ENCODE results near the gene TPCN2.

The TPCN2 gene

DNA sequence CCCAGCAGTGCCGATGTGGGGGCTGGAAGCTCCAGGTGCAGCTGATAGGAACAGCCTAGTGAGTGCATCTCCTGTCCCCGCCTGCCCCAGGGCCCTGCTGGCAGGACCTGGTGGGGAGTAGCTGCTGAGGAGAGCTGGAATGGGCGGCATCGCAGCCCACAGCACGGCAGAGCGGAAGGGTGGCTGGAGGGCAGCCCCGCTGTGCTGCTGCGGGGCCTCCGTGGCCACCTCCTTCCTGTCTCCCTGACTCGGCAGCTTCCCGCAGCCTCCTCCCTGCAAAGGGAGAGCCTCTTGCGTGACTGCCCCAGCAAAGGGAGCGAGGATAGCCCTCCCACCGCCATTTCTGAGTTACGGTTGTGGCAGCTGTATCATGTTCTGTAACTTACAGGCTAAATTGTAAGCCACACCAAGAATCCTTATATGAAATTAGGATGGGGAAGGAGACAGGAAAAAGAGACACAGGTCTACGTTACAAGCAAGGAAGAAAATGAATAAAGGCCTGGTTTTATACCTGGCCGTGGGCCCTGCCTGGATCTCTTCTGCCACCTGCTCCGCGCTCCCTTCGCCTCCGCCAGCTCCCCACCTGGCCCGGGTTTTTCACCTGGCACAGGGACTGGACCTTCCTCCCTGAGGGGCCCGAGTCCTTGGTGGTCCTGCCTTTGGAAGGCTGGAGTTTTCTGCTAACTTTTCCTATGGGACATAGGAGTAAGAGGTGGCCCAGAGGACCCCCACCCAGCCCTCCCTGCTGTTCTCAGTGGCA, 10.0 kb downstream of the TPCN2 start:
- no peak for DNase-seq

DNA sequence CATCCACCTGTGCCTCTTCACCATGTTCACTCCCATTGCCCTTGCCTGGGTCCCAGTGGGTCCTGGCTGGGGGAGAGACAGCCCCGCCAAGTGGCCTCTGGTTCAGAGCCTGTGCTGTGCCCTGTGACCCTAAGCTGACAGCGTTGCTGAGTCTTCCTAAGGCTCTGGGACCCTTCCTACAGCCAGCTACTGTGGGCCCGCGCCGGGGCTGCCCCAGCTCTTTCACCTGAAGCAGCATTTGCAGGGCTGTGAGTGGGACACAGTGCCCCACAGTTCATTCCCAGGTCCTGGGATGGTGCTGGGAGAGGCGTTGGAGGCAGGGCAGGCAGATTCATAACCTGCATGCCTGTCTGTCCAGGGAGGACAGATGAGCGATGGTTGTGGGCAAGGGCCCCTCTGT, 10.7 kb downstream of the TPCN2 start:
- DNase-seq: no peak

DNA sequence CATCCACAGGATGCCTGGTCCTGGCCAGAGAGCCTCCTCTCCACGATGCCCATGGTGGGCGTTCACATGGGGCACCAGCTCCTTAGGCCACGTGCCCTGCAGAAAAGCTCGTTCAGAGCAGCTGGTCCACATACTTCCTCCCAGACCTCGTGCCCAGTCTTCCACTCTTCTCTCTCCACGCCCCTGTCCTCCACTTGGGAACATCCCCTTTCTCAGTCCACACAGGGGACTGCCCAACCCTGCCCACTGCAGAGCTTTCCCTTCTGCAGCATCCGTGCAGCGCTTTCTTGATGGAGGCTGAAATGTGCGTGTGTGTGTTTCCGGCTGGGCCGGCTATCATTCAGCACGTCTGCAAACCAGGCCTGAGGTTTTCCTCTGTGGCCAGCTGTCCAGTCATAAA, 11.3 kb downstream of the TPCN2 start:
- DNase-seq: no peak

DNA sequence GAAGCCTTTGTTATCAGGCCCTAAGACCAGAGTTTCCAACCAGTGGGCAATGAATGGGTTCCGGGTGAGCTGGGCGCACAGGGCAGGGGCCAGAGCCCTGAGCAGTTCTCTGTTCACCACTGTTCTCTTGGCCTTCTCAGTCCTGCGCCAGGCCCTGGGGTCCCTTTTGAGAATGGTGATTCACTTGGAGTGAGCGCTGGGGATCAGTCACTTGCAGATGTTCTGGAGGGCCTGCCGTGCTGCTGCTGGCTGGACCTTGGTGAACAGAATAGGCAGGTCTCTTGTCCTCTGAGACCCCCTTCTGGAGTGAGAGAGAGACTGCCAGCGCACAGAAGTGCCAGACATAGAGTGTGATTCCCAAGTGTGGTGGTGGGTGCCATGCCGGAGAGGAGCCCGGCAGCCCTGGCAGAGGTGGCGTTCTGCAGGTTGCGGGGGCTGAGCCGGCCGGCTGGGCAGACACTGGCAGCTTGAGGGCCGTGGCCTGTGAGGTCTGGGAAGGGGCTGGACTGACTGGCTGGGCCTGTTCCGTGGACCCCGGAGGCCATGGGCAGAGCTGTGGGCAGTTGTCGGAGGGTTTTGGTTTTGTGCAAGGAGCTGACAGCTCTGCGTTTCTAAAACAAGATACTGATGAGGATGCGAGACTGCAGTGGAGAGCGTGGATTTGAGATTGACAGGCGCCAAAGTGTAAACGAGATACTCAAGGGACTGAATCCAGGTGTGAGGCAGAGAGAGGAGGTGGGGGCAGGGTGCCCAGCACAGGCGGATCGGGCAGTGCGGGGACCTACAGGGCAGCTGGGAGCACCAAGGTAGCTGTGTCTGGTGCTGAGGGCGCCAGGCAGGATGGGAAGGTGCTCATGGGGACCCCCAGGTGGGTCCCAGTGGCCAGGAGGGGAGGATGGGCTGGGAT, 12.3 kb downstream of the TPCN2 start:
- DNase-seq: no peak

DNA sequence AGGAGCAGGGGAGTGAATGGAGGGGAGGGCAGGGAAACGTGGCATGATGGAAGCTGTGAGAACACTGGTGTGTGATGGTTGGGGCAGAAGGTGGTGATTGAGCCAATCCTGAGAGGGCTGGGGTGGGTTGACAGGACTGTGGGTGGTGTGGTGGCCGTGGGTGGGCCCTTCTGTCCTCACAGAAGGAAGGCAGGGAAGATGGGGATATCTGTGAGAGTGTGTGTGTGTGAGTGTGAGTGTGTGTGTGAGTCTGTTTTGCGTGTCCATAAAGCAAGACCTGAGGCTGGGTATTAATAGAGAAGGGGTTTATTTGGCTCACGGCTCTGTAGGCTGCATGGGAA, 13.0 kb downstream of the TPCN2 start:
- no peak for DNase-seq

DNA sequence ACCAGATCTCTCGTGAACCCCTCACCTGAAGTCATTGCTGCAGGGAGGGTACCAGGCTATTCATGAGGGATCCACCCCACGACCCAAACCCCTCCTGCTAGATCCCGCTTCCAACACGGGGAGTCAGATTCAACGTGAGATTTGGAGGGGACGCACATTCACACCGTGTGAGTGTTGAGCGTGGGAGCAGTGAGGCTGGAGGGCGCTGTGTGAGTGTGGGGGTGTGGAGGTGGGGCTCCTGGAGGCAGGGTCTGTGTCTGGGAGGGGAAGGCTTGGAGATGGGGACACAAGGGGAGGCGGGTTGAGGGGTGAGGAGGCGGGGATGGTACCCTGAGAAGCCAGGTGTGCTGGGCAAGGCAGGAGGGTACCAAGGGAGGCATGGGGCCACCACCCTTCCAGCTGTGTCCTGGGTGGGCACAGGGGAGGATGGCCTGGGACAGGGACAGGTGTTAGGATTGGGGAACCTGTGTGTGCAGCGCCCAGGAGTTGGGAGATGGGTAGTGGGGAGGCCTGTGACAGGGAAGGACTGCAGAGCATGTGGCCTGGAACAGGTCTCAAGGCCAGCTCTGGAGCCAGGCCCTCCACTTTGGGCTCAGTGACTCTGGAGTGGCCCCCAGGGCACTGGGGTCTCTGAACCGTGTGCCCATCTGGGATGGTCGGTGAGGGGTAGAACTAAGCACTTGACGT, 13.6 kb downstream of the TPCN2 start:
- DNase-seq: no peak

DNA sequence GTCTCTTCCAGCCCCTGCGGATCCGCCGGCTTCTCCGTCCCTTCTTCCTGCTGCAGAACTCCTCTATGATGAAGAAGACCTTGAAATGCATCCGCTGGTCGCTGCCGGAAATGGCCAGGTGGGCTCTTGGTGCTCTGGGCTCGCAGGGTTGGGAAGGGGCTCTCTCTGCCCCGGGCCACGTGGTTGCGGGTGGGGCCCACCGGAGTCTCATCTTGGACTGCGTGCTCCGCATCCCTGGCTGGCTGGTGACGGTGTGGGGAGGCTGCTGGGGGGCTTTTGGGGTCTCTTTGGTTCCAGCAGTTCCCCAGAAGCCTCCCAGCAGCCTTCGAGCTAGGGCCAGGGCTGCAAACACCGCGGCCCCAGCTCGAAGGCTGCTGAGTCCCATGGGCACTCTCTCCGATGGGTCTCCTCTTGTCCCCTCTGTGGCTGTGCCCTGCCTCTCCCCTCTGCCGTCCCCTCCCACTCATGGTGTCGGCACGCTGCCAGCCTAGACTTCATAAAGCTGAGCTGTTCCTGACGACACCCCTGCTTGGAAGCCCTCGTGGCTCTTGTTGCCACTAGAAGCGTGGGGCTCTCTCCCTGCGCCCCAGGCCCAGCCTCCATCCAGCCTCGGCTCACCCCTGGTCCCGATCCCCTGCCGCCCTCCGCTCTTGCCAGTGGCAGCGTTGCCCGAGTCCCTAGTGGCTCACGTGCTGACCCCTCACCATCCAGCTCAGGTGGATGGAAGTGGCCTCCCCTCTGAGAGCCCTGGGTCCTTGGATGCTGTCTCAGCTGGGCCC, 14.3 kb downstream of the TPCN2 start:
- DNase-seq: no peak

DNA sequence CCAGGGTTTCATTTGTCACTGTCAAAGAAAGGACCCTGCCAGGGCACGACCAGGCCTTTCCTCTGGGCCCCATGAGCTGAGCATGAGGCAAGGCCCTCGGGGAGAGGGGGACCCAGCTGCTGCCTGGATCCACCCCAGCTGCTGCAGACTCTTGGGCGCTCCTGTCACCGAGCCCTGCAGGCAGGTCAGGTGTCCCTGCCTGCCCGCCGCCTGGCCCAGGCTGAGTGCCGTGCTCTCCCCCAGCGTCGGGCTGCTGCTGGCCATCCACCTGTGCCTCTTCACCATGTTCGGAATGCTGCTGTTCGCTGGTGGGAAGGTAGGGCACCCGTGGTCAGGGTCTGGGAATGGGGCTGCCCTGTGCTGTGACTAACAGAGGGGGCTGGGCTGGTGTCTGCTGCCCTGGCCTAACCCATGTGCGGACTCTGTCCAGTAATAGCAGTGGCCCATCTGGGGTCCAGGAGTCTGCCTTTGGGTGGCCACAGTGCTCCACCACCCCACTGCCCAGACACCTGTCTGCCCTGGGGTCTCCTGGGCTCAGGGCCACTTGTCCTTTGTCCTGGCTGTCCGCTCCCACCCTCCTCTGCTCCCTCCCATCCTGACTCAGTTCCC, 15.0 kb downstream of the TPCN2 start:
- DNase-seq: no peak

DNA sequence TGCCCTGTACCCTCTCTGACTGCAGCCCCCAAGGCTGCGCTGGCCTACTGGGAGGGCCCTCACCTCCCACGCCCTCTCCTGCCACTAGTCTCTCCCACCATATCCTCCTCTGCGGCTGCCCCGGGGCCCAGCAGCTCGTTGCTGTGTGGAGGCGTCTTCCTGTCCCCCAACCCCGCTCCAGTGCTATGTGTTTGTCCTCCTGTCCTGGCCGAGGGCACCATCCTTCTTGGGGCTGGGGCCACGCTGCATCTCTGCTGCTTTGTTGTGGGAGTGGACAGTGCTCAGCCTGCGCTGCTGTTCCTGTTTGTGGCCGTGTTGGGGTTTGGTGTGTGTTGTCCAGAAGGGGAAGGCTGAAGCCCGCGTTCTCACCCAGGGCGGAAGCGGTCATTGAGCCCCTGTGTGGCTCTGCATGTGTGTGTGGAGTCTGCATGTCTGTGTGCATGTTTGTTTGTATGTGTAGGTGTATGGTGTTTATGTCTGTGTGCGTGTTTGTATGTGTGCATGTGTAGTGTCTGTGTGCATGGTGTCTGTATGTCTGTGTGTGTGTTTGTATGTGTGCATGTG, 15.7 kb downstream of the TPCN2 start:
- DNase-seq: no peak

DNA sequence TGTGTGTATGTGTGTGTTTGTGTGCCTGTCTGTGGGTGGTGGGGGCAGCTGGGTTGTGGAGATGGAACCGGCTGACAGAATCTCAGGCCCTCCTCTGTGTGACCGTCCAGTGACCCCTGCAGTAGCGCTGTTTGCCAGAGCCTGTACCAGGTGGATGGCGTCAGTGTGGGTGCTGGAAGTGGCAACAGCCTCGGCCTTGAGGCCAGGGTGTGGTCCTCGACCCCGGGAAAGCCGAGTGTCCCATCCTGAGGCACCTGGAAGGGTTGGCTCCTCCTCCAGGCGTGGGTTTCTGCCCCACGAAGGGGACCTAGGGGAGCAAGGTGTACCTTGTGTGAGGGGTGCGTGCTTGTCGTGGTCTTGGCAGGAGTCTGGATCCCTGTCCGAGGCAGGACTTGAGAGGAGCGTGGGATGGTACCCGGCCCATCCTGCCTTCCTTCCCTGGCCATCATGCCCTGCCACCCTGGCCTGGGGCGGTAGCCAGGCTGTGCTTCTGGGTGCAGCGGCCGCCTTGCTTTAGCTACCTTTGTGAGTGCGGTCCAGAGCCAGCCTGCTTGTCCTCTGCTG, 16.5 kb downstream of the TPCN2 start:
- no peak for DNase-seq

DNA sequence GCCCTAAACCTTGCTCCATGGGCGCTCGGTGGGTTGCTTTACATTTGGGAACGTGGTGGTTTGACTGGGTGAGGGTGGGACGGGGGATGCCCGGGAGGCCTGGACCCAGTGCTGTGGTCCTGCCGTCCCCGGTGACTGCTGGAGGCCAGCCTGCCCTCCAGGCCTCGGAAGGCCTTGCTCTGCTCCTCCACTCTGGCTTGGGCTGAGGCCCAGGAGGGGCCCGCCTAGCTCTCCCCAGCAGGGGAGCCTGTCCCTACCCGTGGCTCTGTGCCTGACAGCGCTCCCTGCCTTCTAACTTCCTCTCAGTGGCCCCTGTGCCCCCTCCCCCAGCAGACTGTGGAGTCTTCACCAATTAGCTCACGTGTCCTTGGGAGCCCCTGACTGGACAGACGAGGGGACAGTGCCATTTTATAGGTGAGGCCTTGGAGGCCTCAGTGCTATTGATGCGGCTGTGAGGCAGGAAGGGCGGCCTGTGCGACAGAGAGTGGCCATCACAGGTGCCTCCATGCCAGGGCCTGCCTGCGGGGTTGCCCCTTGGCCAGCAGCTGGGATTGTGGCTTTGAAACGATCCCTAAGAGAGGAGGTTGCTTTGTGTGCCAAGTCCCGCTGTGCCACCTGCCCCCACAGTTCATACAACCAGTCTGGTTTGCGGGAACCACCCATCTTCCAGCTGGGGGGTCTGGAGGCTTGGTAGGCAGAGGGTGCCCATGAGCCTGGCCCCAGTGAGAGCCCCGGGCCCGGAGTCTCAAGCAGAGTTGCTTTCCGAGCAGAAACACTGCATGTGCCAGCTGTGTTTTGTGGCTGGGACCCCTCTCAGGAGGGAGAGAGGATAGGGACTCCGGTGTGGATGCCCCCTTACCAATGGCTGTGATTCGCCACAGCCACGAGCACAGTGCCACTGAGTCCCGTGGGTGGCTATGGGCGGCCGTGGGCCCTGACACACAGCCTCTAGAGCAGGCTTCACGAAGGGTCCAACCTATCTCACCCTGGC, 17.7 kb downstream of the TPCN2 start:
- no peak for DNase-seq

DNA sequence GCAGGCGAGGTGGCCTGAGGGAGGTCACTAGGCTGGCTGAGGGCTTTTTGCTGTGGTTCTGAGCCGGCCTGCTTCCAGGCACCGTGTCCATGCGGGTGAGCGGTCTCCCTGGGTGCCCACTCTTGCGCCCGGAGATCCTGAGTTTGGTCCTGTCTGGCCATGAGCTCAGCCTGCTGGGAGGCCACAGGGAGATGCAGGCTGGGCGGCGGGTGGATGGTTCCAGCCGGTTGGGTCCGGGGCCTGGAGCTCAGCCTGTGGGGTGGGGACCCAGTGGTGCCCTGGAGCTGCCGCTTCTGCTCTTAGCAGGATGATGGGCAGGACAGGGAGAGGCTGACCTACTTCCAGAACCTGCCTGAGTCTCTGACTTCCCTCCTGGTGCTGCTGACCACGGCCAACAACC, 18.5 kb downstream of the TPCN2 start:
- DNase-seq: no peak

DNA sequence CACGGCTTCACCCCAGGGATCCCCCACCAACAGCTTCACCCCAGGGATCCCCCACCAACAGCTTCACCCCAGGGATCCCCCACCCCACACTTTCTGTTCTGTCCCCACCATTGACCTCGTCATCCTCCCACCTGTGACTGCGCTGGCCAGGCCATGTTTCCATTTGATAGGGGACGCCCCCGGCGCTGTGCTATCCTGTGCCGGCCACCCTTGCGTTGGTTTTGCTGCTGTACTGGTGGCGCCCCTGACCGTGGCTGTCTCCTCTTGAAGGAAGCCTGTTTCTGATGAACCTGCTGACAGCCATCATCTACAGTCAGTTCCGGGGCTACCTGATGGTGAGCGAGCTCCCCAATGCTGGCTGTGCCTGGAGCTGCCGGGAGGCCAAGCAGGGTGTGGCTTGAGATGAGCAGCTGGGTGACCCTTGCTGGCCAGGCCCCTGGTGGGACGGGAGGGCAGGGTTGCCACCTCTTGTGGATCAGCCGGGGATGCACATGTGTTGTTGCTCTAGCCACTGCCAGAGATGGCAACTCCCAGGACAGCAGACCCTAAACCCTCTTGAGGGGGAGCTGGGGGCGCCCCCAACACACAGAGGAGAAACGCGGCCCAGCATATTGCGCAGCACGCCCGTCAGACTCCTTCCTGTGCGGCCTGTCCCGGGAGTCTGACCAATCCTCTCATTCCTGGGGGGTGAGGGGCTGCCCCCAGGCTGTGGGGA, 22.5 kb downstream of the TPCN2 start:
- no peak for DNase-seq

DNA sequence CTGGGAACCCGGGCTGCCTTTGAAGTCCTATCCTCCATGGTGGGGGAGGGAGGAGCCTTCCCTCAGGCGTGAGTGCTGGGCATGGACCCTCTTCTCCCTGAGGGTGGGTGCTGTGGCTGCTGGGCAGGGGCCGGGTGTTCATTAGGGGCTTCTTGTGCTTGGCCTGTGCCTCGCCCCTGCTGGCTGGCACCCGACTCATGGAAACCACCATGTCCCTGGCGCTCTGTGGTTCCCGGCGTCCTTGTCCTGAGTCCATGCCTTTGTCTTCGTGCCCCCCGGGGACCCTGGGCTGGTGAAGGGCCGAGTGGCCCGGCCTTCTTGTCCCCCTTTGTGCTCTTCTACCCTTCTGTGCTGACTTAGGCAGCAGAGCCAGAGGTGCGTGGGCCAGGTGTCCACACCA, 23.2 kb downstream of the TPCN2 start:
- no peak for DNase-seq

DNA sequence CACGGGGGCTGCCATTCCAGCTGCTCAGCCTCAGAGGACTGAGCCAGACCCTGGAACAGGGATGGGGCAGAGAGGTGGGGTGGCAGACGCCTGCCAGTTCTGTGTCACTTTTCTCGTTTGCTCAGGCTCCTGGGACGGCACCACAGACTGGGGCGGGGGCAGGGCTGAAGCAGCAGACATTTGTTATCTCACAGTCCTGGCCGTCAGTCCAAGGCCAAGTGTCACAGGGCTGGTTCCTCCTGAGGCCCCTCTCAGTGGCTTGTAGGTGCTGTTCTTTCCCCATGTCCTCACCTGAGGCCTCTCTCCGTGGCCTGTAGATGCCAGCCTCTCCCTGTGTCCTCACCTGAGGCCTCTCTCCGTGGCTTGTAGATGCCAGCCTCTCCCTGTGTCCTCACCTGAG, 24.7 kb downstream of the TPCN2 start:
- DNase-seq: no peak

DNA sequence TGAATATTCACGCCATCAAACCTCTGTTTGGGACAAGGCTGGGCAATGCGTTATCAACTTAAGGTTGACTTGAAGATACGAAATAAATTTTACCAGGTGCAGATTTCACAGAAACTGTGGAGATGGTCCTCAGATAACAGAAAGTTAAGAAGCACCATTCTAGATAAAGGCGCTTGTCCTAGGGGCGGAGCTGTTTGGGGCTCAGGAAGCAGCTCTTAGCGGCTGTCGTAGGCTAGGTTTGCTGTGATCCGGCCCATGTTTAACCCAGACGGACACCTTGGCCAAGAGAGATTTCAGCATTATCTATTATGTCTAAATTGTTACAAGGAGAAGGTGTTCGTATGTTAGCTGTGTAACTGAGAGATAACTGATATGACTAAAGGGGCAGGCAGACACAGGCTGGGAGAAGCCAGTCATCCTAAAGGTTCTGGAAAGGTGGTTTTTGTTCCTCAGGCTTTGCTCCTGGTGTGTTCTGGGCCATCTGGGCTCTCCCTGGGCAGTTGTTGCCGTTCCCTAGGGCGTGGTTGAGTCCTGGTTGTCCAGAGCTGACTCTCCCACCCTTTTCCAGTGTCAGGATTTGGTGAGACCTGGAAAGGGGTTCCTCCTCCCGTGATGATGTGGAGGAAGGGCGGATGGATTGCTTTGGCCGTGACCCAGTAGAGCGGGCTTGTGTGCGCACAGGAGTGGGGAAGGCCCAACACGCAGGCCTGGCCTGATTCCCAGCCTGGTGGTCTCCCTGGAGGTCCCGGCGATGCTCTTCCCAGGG, 25.8 kb downstream of the TPCN2 start:
- no peak for DNase-seq

DNA sequence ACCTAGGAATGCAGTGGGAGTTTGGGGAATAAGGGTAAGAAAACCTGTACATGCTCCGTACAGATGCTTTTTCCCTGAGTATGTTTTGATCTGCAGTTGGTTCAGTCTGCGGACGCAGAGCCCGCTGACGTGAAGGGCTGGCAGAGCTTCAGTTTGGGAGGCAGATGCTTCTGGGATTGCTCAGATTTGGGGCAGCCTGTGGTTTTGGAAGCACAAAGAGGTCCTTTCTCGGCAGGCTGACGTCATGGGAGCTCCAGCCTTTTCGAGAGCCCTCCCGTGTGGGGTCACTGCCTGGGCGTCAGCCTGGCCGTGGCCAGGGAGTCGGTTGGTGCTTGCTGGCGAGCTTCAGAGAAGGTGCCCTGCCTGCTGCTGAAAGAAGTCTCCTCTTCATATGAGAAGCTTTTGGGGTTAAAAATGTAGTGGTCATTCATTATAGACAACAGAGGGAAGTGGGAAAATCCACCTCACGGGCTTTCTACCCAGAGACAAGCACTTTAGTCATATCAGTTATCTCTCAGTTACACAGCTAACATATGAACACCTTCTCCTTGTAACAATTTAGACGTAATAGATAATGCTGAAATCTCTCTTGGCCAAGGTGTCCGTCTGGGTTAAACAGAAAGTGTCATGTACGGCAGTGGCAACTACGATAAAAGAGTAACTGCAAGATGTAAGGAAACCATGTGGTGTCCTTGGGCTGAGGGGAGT, 26.8 kb downstream of the TPCN2 start:
- no peak for DNase-seq

DNA sequence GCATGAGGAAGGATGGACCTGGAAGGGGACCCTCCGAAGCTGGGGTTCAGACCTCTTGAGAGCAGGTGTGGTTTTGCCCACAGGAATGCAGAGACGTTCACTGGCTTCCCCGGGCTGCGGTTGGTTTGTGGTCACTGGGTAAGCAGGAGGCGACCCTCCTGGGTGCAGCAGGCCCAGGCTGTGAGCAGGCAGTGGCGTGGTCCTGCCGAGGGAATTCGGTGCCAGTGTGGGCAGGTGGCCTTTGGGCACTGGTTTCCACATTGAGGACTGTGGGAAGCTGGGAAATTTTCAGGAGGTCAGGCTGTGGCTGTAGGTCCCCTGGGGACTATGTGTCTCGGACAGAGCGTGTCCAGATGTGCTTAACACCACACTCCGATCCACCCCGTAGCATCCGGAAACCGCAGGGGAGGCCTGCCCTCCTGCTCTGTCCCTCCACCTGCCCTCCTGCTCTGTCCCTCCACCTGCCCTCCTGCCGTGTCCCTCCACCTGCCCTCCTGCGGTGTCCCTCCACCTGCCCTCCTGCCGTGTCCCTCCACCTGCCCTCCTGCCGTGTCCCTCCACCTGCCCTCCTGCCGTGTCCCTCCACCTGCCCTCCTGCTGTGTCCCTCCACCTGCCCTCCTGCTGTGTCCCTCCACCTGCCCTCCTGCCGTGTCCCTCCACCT, 27.5 kb downstream of the TPCN2 start:
- no peak for DNase-seq

Data from eye (tissue), 1 donor.